Smooth muscle cell (in vitro differentiated cells): ENCODE results near the gene RNF187. TPM values are rescaled to one million over a fixed set of nuclear protein-coding genes. Genes with fewer than 3 reads are reported as not detected.
A peak's percentile ranks its signal among the peaks of the same experiment; 100 is the strongest.

Experiments
- DNase-seq: peaks from one replicate; lab custom pipeline; 2025; ENCODE audit not compliant: unreplicated experiment; lab: John Stamatoyannopoulos, UW
- H2AFZ ChIP-seq: fragments of 200-600 bp; sonication (generic); 2 replicates; pipeline ENCODE4 v1.6.0; 2016; ENCODE audit warnings: antibody characterized with exemption, low read depth, mild to moderate bottlenecking
- H3F3A ChIP-seq: fragments of 200-600 bp; sonication (generic); 2 replicates; pipeline ENCODE4 v1.6.0; 2017; ENCODE audit warnings: antibody characterized with exemption, low read depth
- H3K27ac ChIP-seq: fragments of 200-600 bp; sonication (generic); 2 replicates; pipeline ENCODE4 v1.5.1; 2016; ENCODE audit warnings: low read depth, mild to moderate bottlenecking
- H3K27me3 ChIP-seq: fragments of 200-600 bp; sonication (generic); 2 replicates; pipeline ENCODE4 v1.6.1; 2016; ENCODE audit warnings: low read depth, mild to moderate bottlenecking
- H3K36me3 ChIP-seq: fragments of 200-600 bp; sonication (generic); 2 replicates; pipeline ENCODE4 v1.5.1; 2016; ENCODE audit warnings: low read depth
- H3K4me1 ChIP-seq: fragments of 200-600 bp; sonication (generic); 2 replicates; pipeline ENCODE4 v1.5.1; 2016; ENCODE audit warnings: low read depth
- H3K4me2 ChIP-seq: fragments of 200-600 bp; sonication (generic); 2 replicates; pipeline ENCODE4 v1.6.0; 2016; ENCODE audit warnings: mild to moderate bottlenecking
- H3K4me3 ChIP-seq: fragments of 200-600 bp; sonication (generic); 2 replicates; pipeline ENCODE4 v1.5.1; 2016; ENCODE audit warnings: mild to moderate bottlenecking
- H3K79me2 ChIP-seq: fragments of 200-600 bp; sonication (generic); 2 replicates; pipeline ENCODE4 v1.6.0; 2016; ENCODE audit warnings: low read depth, mild to moderate bottlenecking
- H3K9ac ChIP-seq: fragments of 200-600 bp; sonication (generic); 2 replicates; pipeline ENCODE4 v1.6.0; 2016; ENCODE audit warnings: low read depth
- H3K9me3 ChIP-seq: fragments of 200-600 bp; sonication (generic); replicated peaks from 2 replicates; pipeline ENCODE4 v1.5.1; 2016; ENCODE audit warnings: low read depth
- H4K20me1 ChIP-seq: fragments of 200-600 bp; sonication (generic); 2 replicates; pipeline ENCODE4 v1.6.0; 2016; ENCODE audit warnings: low read depth
- CTCF ChIP-seq: fragments of 200-600 bp; sonication (generic); IDR thresholded peaks from 2 replicates; pipeline ENCODE4 v1.5.1; 2017; ENCODE audit warnings: borderline replicate concordance, mild to moderate bottlenecking, antibody characterized with exemption; ENCODE audit not compliant: insufficient read depth, poor library complexity, severe bottlenecking
- WGBS: methylation state at CpG from one replicate; pipeline ENCODE4 v1.1.7; 2016; ENCODE audit warnings: low lambda C conversion rate; 5-methylcytosine and 5-hydroxymethylcytosine counted together
- polyA plus RNA-seq: library from polyadenylated mRNA; unstranded; fragments of >200 nt; fragmentation: Nextera tagmentation; extraction: Ambion mirVana; gene quantifications from 2 replicates; pipeline ENCODE4 v1.2.1, GENCODE V29; 2016
- total RNA-seq: library from RNA; depleted of rRNA; stranded (reverse); fragments of >200 nt; gene quantifications from 2 replicates; pipeline ENCODE4 v1.2.3, GENCODE V29; 2014

RNF187 gene
- total and polyA plus RNA-seq, 2 experiments from 2014 or later: 35.9 to 150 TPM

GRCh38 chr1:228469413-228470162 lies 17.6 kb upstream of the RNF187 start:
- Histone ChIP-seq H2AFZ (no peak overlapping the region), H3K4me3 (no peak overlapping the region), H3F3A (no peaks in the 10 kb centered on the region), H3K36me3 (no peaks in the 10 kb centered on the region), H3K27me3 (peaks cover 53% of the 10 kb centered on the region), H3K79me2 (no peaks in the 10 kb centered on the region), H3K9me3 (no peaks in the 10 kb centered on the region), H4K20me1 (no peaks in the 10 kb centered on the region), H3K4me2 (no peak overlapping the region), H3K9ac (no peak overlapping the region), H3K4me1 (no peaks in the 10 kb centered on the region), H3K27ac (no peak overlapping the region)
- no peak for TF ChIP-seq CTCF
- 77% methylated on average over 33 of the region's 33 CpGs for WGBS
- DNase-seq: no peak

GRCh38 chr1:228471154-228471761 lies 15.9 kb upstream of the RNF187 start:
- no peak overlapping the region for H2AFZ ChIP-seq
- no peaks in the 10 kb centered on the region for H4K20me1 ChIP-seq
- H3K9ac ChIP-seq: no peak overlapping the region
- H3K4me2 ChIP-seq: no peak overlapping the region
- H3K4me1 ChIP-seq: no peaks in the 10 kb centered on the region
- no peak overlapping the region for H3K4me3 ChIP-seq
- H3K79me2 ChIP-seq: no peaks in the 10 kb centered on the region
- no peaks in the 10 kb centered on the region for H3K9me3 ChIP-seq
- H3K36me3 ChIP-seq: no peaks in the 10 kb centered on the region
- no peak for TF ChIP-seq CTCF
- 94% methylated on average over 35 of the region's 37 CpGs for WGBS
- H3F3A ChIP-seq: no peaks in the 10 kb centered on the region
- no peak for DNase-seq
- H3K27me3 ChIP-seq: peaks cover 37% of the 10 kb centered on the region
- no peak overlapping the region for H3K27ac ChIP-seq

GRCh38 chr1:228471762-228472398 lies 15.3 kb upstream of the RNF187 start:
- no peaks in the 10 kb centered on the region for H3F3A ChIP-seq
- no peak overlapping the region for H2AFZ ChIP-seq
- DNase-seq: no peak
- peaks cover 30% of the 10 kb centered on the region for H3K27me3 ChIP-seq
- no peak overlapping the region for H3K9ac ChIP-seq
- H3K4me2 ChIP-seq: no peak overlapping the region
- H3K9me3 ChIP-seq: no peaks in the 10 kb centered on the region
- no peaks in the 10 kb centered on the region for H3K36me3 ChIP-seq
- no peaks in the 10 kb centered on the region for H4K20me1 ChIP-seq
- TF ChIP-seq CTCF: peak; percentile 41
- no peak overlapping the region for H3K27ac ChIP-seq
- H3K79me2 ChIP-seq: no peaks in the 10 kb centered on the region
- WGBS: 90% methylated on average over 5 of the region's 5 CpGs
- H3K4me3 ChIP-seq: no peak overlapping the region
- H3K4me1 ChIP-seq: no peaks in the 10 kb centered on the region
